ENCODE measurements around the gene CIBAR2. TPM values are rescaled to one million over a fixed set of nuclear protein-coding genes. Genes with fewer than 3 reads are reported as not detected.

CIBAR2 gene
- total and polyA plus RNA-seq, 9 of the 15 experiments (the other 6 are each of a cell fraction or from before 2014, with no cell fraction given), result not detected

DNA sequence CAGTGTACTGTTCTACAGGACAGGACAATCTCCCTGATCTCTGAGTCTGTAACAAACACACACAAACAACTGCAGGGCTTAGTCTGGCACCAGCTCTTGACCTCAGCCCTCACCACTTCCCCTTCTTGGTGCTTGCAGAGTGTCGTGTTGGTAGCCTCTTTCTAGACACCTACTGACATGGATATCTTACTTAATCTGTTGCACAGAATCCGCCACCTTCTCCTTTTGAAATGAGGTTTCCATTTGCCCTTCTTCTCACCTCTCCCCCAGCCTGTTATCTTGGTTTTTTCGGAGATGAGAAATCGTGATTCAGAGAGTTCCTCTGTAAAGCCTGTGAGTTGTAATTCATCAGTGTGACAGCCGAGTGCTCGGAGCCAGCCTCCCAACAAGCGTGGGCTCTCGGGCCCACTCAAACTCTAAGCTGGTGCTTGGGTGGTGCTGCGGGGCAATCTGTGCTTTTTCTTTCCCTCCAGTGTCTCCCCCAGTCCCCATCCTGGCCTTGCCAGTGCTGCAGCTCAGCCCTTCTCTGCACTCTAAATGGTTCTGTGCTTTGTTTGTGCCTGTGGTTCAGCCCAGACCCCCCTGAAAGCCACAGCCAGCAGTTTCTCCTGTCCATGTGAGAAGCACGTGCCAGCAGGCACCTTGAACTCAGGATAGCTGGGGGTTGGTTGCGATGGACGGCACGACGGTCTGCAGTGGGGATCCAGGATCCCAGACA lies 56.6 kb downstream of the CIBAR2 start (continued):
- TF ChIP-seq DIDO1 (tag; IDR thresholded peaks at IDR 0.05; ENCODE audit: low read depth) (0 out of 2 replicates have a peak, but pooled peaks have one; percentile 6), NCOA2 (IDR thresholded peaks at IDR 0.05; ENCODE audit: partially characterized antibody in 2 of 2) (no peak), CCNT2 (IDR thresholded peaks at IDR 0.05; ENCODE audit: borderline replicate concordance, extremely low read depth, insufficient read length, low read depth, low read length) (peak; percentile 73), NCOA1 (IDR thresholded peaks at IDR 0.05; ENCODE audit: low read depth) (peak; percentile 68; the same call in 1 of the 2 replicates), KLF1 (tag; IDR thresholded peaks at IDR 0.05) (0 out of 2 replicates have a peak, but pooled peaks have one; percentile 17), ZBTB7A (IDR thresholded peaks at IDR 0.05; ENCODE audit: borderline replicate concordance, control insufficient read depth, low read depth, low read length) (peak; percentile 36; the same call in 1 of the 2 replicates), MCM3 (IDR thresholded peaks at IDR 0.05) (no peak), TAF7 (tag; IDR thresholded peaks at IDR 0.05) (0 out of 2 replicates have a peak, but pooled peaks have one; percentile 5), NR2C2 (CRISPR knock-in tag; IDR thresholded peaks at IDR 0.05) (no peak), NR2C2 (tag; IDR thresholded peaks at IDR 0.05) (peak; percentile 86)
- TF ChIP-seq, protein P1, sequence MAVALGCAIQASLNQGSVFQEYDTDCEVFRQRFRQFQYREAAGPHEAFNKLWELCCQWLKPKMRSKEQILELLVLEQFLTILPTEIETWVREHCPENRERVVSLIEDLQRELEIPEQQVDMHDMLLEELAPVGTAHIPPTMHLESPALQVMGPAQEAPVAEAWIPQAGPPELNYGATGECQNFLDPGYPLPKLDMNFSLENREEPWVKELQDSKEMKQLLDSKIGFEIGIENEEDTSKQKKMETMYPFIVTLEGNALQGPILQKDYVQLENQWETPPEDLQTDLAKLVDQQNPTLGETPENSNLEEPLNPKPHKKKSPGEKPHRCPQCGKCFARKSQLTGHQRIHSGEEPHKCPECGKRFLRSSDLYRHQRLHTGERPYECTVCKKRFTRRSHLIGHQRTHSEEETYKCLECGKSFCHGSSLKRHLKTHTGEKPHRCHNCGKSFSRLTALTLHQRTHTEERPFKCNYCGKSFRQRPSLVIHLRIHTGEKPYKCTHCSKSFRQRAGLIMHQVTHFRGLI (CRISPR knock-in tag; IDR thresholded peaks at IDR 0.05), result 0 out of 2 replicates have a peak, but pooled peaks have one; percentile 20
- TF ChIP-seq, protein P2, sequence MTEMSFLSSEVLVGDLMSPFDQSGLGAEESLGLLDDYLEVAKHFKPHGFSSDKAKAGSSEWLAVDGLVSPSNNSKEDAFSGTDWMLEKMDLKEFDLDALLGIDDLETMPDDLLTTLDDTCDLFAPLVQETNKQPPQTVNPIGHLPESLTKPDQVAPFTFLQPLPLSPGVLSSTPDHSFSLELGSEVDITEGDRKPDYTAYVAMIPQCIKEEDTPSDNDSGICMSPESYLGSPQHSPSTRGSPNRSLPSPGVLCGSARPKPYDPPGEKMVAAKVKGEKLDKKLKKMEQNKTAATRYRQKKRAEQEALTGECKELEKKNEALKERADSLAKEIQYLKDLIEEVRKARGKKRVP (CRISPR knock-in tag; IDR thresholded peaks at IDR 0.05), result 0 out of 2 replicates have a peak, but pooled peaks have one; percentile 7
- TF ChIP-seq, protein P3, sequence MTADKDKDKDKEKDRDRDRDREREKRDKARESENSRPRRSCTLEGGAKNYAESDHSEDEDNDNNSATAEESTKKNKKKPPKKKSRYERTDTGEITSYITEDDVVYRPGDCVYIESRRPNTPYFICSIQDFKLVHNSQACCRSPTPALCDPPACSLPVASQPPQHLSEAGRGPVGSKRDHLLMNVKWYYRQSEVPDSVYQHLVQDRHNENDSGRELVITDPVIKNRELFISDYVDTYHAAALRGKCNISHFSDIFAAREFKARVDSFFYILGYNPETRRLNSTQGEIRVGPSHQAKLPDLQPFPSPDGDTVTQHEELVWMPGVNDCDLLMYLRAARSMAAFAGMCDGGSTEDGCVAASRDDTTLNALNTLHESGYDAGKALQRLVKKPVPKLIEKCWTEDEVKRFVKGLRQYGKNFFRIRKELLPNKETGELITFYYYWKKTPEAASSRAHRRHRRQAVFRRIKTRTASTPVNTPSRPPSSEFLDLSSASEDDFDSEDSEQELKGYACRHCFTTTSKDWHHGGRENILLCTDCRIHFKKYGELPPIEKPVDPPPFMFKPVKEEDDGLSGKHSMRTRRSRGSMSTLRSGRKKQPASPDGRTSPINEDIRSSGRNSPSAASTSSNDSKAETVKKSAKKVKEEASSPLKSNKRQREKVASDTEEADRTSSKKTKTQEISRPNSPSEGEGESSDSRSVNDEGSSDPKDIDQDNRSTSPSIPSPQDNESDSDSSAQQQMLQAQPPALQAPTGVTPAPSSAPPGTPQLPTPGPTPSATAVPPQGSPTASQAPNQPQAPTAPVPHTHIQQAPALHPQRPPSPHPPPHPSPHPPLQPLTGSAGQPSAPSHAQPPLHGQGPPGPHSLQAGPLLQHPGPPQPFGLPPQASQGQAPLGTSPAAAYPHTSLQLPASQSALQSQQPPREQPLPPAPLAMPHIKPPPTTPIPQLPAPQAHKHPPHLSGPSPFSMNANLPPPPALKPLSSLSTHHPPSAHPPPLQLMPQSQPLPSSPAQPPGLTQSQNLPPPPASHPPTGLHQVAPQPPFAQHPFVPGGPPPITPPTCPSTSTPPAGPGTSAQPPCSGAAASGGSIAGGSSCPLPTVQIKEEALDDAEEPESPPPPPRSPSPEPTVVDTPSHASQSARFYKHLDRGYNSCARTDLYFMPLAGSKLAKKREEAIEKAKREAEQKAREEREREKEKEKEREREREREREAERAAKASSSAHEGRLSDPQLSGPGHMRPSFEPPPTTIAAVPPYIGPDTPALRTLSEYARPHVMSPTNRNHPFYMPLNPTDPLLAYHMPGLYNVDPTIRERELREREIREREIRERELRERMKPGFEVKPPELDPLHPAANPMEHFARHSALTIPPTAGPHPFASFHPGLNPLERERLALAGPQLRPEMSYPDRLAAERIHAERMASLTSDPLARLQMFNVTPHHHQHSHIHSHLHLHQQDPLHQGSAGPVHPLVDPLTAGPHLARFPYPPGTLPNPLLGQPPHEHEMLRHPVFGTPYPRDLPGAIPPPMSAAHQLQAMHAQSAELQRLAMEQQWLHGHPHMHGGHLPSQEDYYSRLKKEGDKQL (CRISPR knock-in tag; IDR thresholded peaks at IDR 0.05; ENCODE audit: borderline replicate concordance), result 0 out of 2 replicates have a peak, but pooled peaks have one; percentile 35
- TF ChIP-seq, protein P4, sequence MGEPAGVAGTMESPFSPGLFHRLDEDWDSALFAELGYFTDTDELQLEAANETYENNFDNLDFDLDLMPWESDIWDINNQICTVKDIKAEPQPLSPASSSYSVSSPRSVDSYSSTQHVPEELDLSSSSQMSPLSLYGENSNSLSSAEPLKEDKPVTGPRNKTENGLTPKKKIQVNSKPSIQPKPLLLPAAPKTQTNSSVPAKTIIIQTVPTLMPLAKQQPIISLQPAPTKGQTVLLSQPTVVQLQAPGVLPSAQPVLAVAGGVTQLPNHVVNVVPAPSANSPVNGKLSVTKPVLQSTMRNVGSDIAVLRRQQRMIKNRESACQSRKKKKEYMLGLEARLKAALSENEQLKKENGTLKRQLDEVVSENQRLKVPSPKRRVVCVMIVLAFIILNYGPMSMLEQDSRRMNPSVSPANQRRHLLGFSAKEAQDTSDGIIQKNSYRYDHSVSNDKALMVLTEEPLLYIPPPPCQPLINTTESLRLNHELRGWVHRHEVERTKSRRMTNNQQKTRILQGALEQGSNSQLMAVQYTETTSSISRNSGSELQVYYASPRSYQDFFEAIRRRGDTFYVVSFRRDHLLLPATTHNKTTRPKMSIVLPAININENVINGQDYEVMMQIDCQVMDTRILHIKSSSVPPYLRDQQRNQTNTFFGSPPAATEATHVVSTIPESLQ (CRISPR knock-in tag; IDR thresholded peaks at IDR 0.05), result 0 out of 2 replicates have a peak, but pooled peaks have one; percentile 23
- TF ChIP-seq, protein P5, sequence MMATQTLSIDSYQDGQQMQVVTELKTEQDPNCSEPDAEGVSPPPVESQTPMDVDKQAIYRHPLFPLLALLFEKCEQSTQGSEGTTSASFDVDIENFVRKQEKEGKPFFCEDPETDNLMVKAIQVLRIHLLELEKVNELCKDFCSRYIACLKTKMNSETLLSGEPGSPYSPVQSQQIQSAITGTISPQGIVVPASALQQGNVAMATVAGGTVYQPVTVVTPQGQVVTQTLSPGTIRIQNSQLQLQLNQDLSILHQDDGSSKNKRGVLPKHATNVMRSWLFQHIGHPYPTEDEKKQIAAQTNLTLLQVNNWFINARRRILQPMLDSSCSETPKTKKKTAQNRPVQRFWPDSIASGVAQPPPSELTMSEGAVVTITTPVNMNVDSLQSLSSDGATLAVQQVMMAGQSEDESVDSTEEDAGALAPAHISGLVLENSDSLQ (IDR thresholded peaks at IDR 0.05), result peak; percentile 97

Measured in K562 (cell line).